ENCODE data around the gene ZNF70.
"Not testable (repeated sequence)": the region's sequence is repeated elsewhere in the genome, so short reads cannot be mapped to it uniquely, and the experiment has no call there.

Gene ZNF70

DNA sequence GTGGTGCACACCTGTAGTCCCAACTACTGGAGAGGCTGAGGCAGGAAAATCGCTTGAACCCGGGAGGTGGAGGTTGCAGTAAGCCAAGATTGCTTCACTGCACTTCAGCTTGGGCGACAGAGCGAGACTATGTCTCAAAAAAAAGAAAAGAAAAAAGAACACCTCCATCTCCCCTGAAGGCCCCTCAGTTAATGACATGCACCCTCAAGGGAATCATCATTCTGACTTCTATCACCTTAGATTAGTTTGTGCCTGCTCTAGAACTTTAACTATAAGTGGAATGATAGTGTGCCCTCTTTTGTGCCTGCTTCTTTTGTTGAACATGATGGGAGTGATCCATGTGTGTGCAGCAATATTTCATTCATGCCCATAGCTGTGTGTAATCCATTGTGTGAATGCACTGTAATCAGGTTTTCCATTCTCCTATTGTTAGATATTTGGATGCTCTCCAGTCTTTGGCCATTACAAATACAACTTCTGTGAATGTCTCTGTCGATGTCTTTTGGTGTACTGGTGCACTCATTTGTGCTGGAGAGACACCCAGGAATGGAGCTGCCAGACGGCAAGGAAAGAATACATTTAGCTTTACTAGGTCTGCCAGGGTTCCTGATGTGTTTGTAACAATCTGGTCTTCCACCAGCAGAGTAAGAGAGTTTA, 4.2 kb upstream of the ZNF70 start:
- no peak for DNase-seq

DNA sequence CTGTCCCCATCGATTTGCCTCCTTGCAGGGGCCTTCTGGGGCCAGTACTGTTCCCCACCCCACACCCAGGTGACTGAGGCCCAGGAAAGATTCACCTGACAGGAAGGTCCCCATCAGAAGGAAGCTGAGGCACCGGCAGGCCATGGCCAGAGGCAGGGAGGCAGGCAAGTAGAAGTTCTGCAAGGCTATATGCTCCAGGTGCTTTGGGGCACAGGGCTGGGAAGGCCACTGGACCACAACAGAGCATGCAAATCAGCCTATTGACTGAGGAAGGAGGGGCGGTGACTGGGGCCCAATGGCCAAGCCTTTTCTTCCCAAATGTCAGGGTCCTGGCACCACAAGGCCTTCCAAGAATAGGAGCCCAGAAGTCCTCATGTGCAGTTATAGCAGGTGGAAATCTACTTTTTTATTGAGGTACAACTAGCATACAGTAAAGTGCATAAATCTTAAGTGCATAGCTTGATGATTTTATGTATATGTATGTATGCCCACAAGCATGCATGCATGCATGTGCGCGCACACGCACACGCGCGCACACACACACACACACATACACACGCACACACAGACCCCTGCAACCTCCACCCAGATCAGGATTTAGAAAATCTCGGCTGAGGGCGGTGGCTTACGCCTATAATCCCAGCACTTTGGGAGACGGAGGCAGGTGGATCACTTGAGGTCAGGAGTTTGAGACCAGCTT, 3.5 kb upstream of the ZNF70 start, which contains the start of gene VPREB3:
VPREB3 (minus strand) TSS at position 206 of the 700 bp plus-strand sequence; CDS start at position 144, 62 bp downstream.
- DNase-seq, result no peak

- no peak for DNase-seq
These were observed 2.5 kb upstream of the ZNF70 start for GRCh38 chr22:23753385-23753784.

DNA sequence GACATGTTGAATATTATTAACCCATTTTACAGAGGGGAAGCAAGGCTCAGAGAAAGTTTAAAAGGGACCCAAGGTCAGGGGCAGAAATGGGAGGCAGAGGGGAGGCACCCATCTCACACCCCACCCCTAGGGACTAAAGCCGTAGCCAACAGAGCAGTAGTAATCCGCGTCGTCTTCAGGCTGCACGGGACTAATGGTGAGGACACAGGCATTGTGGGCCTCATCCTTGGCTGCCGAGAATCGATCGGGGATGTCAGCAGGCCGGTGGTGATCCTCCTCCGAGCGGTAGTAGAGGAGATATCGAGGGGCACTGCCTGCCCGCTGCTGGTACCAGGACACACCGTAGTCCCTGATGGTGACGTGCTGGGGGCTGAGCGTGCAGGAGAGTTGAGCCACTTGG, 1.8 kb upstream of the ZNF70 start:
- no peak for DNase-seq

- DNase-seq, result no peak
These were observed 1.3 kb upstream of the ZNF70 start for GRCh38 chr22:23752090-23752691.

DNA sequence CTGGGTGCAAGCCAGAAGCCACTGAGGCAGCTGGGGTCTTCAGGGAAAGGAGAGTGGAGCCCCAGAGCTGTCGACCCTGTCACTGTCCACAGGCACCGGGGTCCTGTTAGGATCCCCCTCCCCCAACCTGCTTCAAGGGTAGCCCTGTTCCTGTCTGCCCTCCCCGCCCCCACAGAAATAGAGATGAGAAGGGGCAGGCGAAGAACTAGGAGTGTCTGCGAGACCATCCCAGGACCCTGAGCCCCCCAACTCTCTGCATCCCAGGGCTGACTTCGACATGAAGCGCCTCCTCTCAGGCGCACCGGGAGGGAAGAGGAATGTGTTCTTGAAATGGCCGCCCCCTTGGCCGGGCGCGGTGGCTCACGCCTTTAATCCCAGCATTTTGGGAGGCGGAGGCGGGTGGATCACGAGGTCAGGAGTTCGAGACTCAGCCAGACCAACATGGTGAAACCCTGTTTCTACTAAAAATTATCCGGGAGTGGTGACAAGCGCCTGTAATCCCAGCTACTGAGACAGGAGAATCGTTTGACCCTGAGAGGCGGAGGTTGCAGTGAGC, 607 bp upstream of the ZNF70 start:
- no peak for DNase-seq

GRCh38 chr22:23750367-23750713, 572 bp downstream of the ZNF70 start:
- DNase-seq, result no peak

- DNase-seq, result no peak
These were observed 1.0 kb downstream of the ZNF70 start for GRCh38 chr22:23749841-23750301.

DNA sequence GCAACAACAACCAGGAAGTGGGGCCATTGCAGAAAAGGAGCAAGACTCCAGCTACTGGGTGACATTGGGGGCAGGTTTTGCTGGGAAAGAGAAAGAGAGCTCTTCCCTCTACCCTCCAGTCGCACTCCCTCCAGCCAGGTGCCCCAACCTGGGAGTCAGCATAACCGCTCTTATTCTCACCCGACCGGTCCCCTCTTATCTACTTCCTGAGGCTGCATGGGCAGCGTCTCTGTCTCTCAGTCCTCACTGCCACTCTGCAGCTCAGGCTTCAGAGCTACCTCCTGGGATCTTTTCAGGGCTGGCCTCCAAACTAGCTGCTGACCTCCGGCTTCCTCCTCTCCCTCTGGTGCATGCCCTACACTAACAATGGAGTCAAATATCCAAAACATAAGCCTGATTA, 5.1 kb downstream of the ZNF70 start:
- no peak for DNase-seq

DNA sequence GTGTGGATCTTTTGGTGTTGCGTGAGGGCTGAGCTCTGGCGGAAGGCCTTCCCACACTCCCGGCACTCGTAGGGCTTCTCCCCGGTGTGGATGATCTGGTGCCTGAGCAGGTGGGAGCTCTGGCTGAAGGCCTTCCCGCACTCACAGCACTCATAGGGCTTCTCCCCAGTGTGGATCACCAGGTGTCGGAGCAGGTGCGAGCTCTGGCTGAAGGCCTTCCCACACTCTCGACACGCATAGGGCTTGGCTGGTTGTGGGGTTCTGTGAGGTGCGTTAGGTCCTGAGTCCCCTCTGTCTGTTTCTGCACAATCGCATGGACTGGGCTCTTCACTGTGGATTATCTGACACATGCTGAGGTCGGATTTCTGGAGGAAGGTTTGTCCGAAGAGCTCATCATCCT, 6.4 kb downstream of the ZNF70 start:
- no peak for DNase-seq

GRCh38 chr22:23744001-23744400, 6.9 kb downstream of the ZNF70 start:
- no peak for DNase-seq

DNA sequence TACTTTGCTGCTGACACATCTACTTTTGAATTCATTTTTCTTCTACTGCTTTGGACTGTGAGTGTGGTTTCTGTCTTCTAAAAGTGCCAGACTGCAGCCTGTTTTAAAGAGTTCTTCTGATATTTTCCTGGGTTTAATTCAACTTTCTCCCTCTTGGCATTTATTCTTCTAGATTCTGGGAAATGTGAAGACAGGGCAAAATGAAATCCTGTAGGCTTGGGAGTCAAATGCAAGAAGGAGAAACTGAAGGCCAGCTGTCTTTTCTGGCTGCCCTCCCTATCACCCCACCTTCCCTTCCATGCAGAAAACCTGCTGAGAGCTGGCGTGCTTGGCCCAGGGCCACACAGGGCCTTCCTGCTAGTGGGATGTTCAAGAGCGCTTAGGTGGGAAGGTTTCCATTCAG, 7.6 kb downstream of the ZNF70 start:
- no peak for DNase-seq

DNA sequence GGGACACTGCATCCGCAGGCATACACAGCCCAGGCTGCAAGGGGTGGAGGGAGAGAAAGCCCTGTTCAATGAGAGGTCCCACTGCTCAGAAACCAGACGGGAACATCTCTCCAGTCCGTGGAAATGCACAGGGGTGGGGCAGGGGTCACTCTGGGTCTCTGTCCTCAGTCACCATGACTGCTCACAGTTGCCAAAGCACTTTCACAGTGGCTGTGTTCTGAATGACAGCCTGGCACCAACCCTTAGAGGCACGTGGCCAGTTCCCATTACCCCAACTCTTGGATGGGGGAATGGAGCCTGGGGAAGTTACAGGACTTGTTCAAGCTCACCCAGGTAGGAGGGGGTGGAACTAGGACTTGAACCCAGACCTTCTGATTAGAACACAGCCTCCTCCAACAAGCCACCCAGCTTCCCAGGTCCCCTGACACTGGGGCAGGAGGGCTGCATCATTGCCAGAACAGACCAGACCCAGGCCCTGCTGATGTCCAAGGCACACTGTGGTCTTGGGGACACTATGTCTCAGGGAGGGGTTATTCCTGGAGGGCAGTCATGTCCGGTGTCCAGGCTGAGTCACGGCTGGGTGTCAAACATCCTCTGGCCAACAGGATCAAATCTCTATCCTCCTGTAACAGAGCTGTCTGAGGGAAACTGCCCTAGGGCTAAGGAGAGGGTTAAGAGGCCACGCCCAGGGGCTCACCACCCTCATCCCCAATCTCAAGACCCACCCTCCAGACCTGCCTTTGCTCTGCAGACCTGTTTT, 8.2 kb downstream of the ZNF70 start:
- DNase-seq, result no peak

- DNase-seq, result no peak
These were observed 13.2 kb downstream of the ZNF70 start for GRCh38 chr22:23737696-23738095.

DNA sequence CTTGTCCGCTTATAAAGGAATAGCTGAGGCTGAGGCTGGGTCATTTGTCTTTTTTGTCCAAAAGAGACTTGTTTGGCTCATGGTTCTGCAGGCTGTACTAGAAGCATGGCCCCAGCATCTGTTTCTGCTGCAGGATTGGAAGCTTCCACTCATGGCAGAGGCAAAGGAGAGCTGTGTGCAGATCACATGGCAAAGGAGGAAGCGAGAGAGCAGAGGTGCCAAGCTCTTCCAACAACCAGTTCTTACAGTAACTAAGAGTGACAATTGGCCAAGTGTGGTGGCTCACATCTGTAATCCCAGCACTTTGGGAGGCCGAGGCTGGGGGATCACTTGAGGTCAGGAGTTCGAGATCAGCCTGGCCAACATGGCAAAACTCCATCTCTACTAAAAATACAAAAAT, 22.8 kb downstream of the ZNF70 start:
- DNase-seq, result not testable (repeated sequence)

DNA sequence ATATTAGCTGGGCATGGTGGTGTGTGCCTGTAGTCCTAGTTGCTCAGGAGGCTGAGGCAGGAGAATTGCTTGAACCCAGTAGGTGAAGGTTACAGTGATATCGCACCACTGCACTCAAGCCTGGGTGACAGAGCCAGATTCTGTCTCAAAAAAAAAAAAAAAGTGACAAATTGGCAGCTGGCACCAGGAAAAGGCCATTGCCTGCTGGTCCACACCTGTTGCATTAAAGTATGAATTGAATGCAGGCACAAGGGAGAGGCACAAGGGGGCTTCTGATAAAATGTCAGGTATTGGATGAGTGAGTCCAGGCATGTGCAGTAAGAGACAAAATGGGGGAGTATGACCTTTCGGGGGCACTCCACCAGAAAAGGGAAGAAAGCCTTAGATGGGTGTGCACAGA, 28.2 kb downstream of the ZNF70 start:
- DNase-seq, result no peak

DNA sequence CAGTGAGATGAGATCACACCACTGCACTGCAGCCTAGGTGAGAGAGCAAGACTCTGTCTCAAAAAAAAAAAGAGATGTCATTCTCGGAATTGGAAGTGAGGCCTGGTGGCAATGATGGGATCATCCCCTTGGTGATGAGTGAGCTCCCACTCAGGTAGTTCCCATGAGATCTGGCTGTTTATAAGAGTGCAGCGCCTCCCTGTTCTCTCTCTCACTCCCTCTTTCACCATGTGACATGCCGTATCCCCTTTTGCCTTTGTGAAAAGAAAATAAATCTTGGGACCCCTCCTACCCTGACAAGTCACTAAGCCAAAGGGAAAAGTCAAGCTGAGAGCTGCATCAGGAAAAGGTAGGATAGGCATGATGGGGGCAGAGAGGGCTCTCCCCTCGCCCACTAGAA, 28.8 kb downstream of the ZNF70 start:
- no peak for DNase-seq

- DNase-seq, result no peak
These were observed 30.1 kb downstream of the ZNF70 start for GRCh38 chr22:23720855-23721254.

GRCh38 chr22:23718371-23719165, 32.3 kb downstream of the ZNF70 start:
- DNase-seq, result no peak

GRCh38 chr22:23716811-23717801, 33.8 kb downstream of the ZNF70 start:
- peak; percentile 74 for DNase-seq

- no peak for DNase-seq
These were observed 35.0 kb downstream of the ZNF70 start for GRCh38 chr22:23715806-23716375.

Measured in activated CD4-positive, alpha-beta T cell treated with anti-CD3 and anti-CD28 coated beads for 1 hour (primary cell).